GM18502 (cell line): ENCODE results near the gene FAM168A.

Experiments used
- ATAC-seq: cut with Tn5 transposase; IDR thresholded peaks from one replicate; pipeline ENCODE4 v1.9.1; 2021; ENCODE audit warnings: mild to moderate bottlenecking; ENCODE audit not compliant: unreplicated experiment, poor library complexity

FAM168A gene

GRCh38 chr11:73382747-73383146 lies 215.2 kb downstream of the FAM168A start:
- ATAC-seq, result no peak

- ATAC-seq, result no peak
Measured at GRCh38 chr11:73382183-73382582, 215.7 kb downstream of the FAM168A start.

GRCh38 chr11:73381589-73381988 lies 216.3 kb downstream of the FAM168A start:
- no peak for ATAC-seq

GRCh38 chr11:73380897-73381410 lies 217.0 kb downstream of the FAM168A start:
- ATAC-seq, result no peak

GRCh38 chr11:73380331-73380730 lies 217.6 kb downstream of the FAM168A start:
- ATAC-seq, result no peak

GRCh38 chr11:73379189-73379880 lies 218.6 kb downstream of the FAM168A start:
- no peak for ATAC-seq

GRCh38 chr11:73376803-73377629 lies 220.9 kb downstream of the FAM168A start:
- peak; percentile 11 for ATAC-seq

- peak; percentile 80 for ATAC-seq
Measured at GRCh38 chr11:73376160-73376802, 221.6 kb downstream of the FAM168A start, which contains the start of gene RELT. Gene RELT, plus strand, starts transcription at chr11:73376399. Its CDS starts 12,738 bp downstream, at chr11:73389137.

GRCh38 chr11:73375830-73376159 lies 222.1 kb downstream of the FAM168A start:
- no peak for ATAC-seq

GRCh38 chr11:73374151-73374550 lies 223.8 kb downstream of the FAM168A start:
- ATAC-seq, result no peak

- no peak for ATAC-seq
Measured at GRCh38 chr11:73372375-73372993, 225.4 kb downstream of the FAM168A start.

- no peak for ATAC-seq
Measured at GRCh38 chr11:73367482-73368024, 230.4 kb downstream of the FAM168A start.

GRCh38 chr11:73366953-73367352 lies 231.0 kb downstream of the FAM168A start:
- ATAC-seq, result no peak

- no peak for ATAC-seq
Measured at GRCh38 chr11:73366265-73366610, 231.7 kb downstream of the FAM168A start.

- no peak for ATAC-seq
Measured at GRCh38 chr11:73365352-73366264, 232.3 kb downstream of the FAM168A start.

- ATAC-seq, result no peak
Measured at GRCh38 chr11:73363147-73363546, 234.8 kb downstream of the FAM168A start.

GRCh38 chr11:73361953-73362776 lies 235.7 kb downstream of the FAM168A start:
- ATAC-seq, result no peak

GRCh38 chr11:73360743-73361369 lies 237.1 kb downstream of the FAM168A start:
- ATAC-seq, result no peak
